Chondrocyte (in vitro differentiated cells): Measurements from ENCODE around the gene EIPR1. TPM values are rescaled to one million over a fixed set of nuclear protein-coding genes. Genes with fewer than 3 reads are reported as not detected.

Source experiments
- DNase-seq: peaks from one replicate; pipeline ENCODE4 v3.0.0; 2021; ENCODE audit warnings: mixed read lengths, low spot score
- H3K27ac Mint-ChIP-seq: one replicate; pipeline ENCODE4 v1.8.0; 2021; ENCODE audit warnings: mild to moderate bottlenecking, moderate library complexity, mixed read lengths; ENCODE audit not compliant: unreplicated experiment
- H3K27me3 Mint-ChIP-seq: 2 replicates; pipeline ENCODE4 v1.8.0; 2021; ENCODE audit warnings: low read depth, mixed read lengths
- H3K36me3 Mint-ChIP-seq: 2 replicates; pipeline ENCODE4 v1.8.0; 2021; ENCODE audit warnings: low read depth, mixed read lengths
- H3K4me1 Mint-ChIP-seq: 2 replicates; pipeline ENCODE4 v1.8.0; 2021; ENCODE audit warnings: low read depth, mild to moderate bottlenecking, mixed read lengths
- H3K4me3 Mint-ChIP-seq: one replicate; pipeline ENCODE4 v1.8.0; 2021; ENCODE audit warnings: mild to moderate bottlenecking, moderate library complexity, mixed read lengths; ENCODE audit not compliant: unreplicated experiment
- H3K9me3 Mint-ChIP-seq: 2 replicates; pipeline ENCODE4 v1.8.0; 2021; ENCODE audit warnings: low read depth, mixed read lengths
- CTCF ChIP-seq: fragments of 200-600 bp; sonication (generic); IDR thresholded peaks from 2 replicates; pipeline ENCODE4 v1.5.0; 2021; ENCODE audit warnings: antibody characterized with exemption, mild to moderate bottlenecking, moderate library complexity
- total RNA-seq: library from RNA; stranded (reverse); gene quantifications from 3 replicates; pipeline ENCODE4 v1.2.1, GENCODE V29; 2021

The EIPR1 gene
- total RNA-seq, 1 donor from 2014 or later = 18.2 TPM

- TF ChIP-seq CTCF = no peak
- peaks cover 3% of the 10 kb centered on the region for H3K9me3 Mint-ChIP-seq
- peaks cover 19% of the 10 kb centered on the region for H3K36me3 Mint-ChIP-seq
- DNase-seq = no peak
- H3K27ac Mint-ChIP-seq = no peak overlapping the region
- no peak overlapping the region for H3K4me3 Mint-ChIP-seq
- peaks cover 20% of the 10 kb centered on the region for H3K4me1 Mint-ChIP-seq
- H3K27me3 Mint-ChIP-seq = no peaks in the 10 kb centered on the region
Measured at GRCh38 chr2:3390041-3390440, 12.4 kb upstream of the EIPR1 start.

GRCh38 chr2:3389193-3389592 lies 11.6 kb upstream of the EIPR1 start:
- peaks cover 20% of the 10 kb centered on the region for H3K4me1 Mint-ChIP-seq
- no peak overlapping the region for H3K4me3 Mint-ChIP-seq
- peaks cover 16% of the 10 kb centered on the region for H3K36me3 Mint-ChIP-seq
- DNase-seq = no peak
- H3K27me3 Mint-ChIP-seq = no peaks in the 10 kb centered on the region
- no peak for TF ChIP-seq CTCF
- H3K27ac Mint-ChIP-seq = no peak overlapping the region
- no peaks in the 10 kb centered on the region for H3K9me3 Mint-ChIP-seq

- no peak for DNase-seq
- Mint-ChIP-seq H3K27ac (no peak overlapping the region), H3K9me3 (no peaks in the 10 kb centered on the region), H3K4me3 (no peak overlapping the region), H3K4me1 (peaks cover 20% of the 10 kb centered on the region), H3K36me3 (peaks cover 14% of the 10 kb centered on the region), H3K27me3 (no peaks in the 10 kb centered on the region)
- TF ChIP-seq CTCF = no peak
Measured at GRCh38 chr2:3388412-3388738, 10.8 kb upstream of the EIPR1 start.

GRCh38 chr2:3387644-3388411 lies 10.2 kb upstream of the EIPR1 start:
- H3K9me3 Mint-ChIP-seq = no peaks in the 10 kb centered on the region
- no peak for DNase-seq
- peaks cover 20% of the 10 kb centered on the region for H3K4me1 Mint-ChIP-seq
- H3K4me3 Mint-ChIP-seq = no peak overlapping the region
- peaks cover 14% of the 10 kb centered on the region for H3K36me3 Mint-ChIP-seq
- no peaks in the 10 kb centered on the region for H3K27me3 Mint-ChIP-seq
- no peak for TF ChIP-seq CTCF
- no peak overlapping the region for H3K27ac Mint-ChIP-seq

- H3K4me3 Mint-ChIP-seq = no peak overlapping the region
- H3K36me3 Mint-ChIP-seq = peaks cover 14% of the 10 kb centered on the region
- H3K4me1 Mint-ChIP-seq = peaks cover 20% of the 10 kb centered on the region
- no peaks in the 10 kb centered on the region for H3K27me3 Mint-ChIP-seq
- no peak for DNase-seq
- no peak for TF ChIP-seq CTCF
- H3K9me3 Mint-ChIP-seq = no peaks in the 10 kb centered on the region
- peak overlapping the region; percentile 90 for H3K27ac Mint-ChIP-seq
Measured at GRCh38 chr2:3387011-3387410, 9.4 kb upstream of the EIPR1 start.
